PC-9 (cell line): ENCODE data around the gene EHMT1. TPM values are rescaled to one million over a fixed set of nuclear protein-coding genes. Genes with fewer than 3 reads are reported as not detected.

Source experiments
- BruUV-seq: library from RNA; stranded (reverse); fragments of 400-500 nt; replicated peaks from 2 replicates; lab custom pipeline; 2021; lab: Mats Ljungman, UMichigan
- CTCF ChIA-PET: fragments of 300-600 bp; sonication (Branson Sonifier 250); formaldehyde crosslinking; loops from one replicate; lab custom pipeline; 2022; ENCODE audit warnings: antibody characterized with exemption; lab: Charles Lee
- POLR2A ChIA-PET: fragments of 300-600 bp; sonication (Branson Sonifier 250); formaldehyde crosslinking; loops from one replicate; lab custom pipeline; 2022; ENCODE audit warnings: antibody characterized with exemption; ENCODE audit not compliant: unreplicated experiment; lab: Charles Lee
- DNase-seq, 2 experiments: peaks; one replicate each; pipeline versions ENCODE4 v3.0.0 to v3.0.0-alpha.2; 2015 to 2022; ENCODE audit warnings: mixed read lengths in 1 of 2
- H2AFZ ChIP-seq: fragments of 200-600 bp; sonication (generic); 2 replicates; pipeline ENCODE4 v1.8.1; 2017; ENCODE audit warnings: antibody characterized with exemption
- H3F3A ChIP-seq: fragments of 200-600 bp; sonication (generic); 2 replicates; pipeline ENCODE4 v1.8.1; 2017; ENCODE audit warnings: antibody characterized with exemption, mild to moderate bottlenecking, low read depth; ENCODE audit not compliant: insufficient read depth
- H3K27ac ChIP-seq: fragments of 200-600 bp; sonication (generic); 2 replicates; pipeline ENCODE4 v1.6.1; 2016; ENCODE audit warnings: mixed run types
- H3K27me3 ChIP-seq: fragments of 200-600 bp; sonication (generic); 2 replicates; pipeline ENCODE4 v1.6.1; 2016; ENCODE audit warnings: low read depth, mixed run types; ENCODE audit not compliant: insufficient read depth
- H3K36me3 ChIP-seq: fragments of 200-600 bp; sonication (generic); 2 replicates; pipeline ENCODE4 v1.6.1; 2016; ENCODE audit warnings: low read depth, mixed run types
- H3K4me1 ChIP-seq: fragments of 200-600 bp; sonication (generic); replicated peaks from 2 replicates; pipeline ENCODE4 v1.6.1; 2016; ENCODE audit warnings: mixed run types; ENCODE audit not compliant: insufficient read depth
- H3K4me2 ChIP-seq: fragments of 200-600 bp; sonication (generic); 2 replicates; pipeline ENCODE4 v1.6.1; 2017; ENCODE audit warnings: mixed run types
- H3K4me3 ChIP-seq: fragments of 200-600 bp; sonication (generic); 2 replicates; pipeline ENCODE4 v1.6.1; 2016; ENCODE audit warnings: mixed run types
- H3K79me2 ChIP-seq: fragments of 200-600 bp; sonication (generic); 2 replicates; pipeline ENCODE4 v1.6.1; 2017; ENCODE audit warnings: low read depth, mixed run types
- H3K9me2 ChIP-seq: fragments of 200-600 bp; sonication (generic); 2 replicates; pipeline ENCODE4 v1.8.1; 2017; ENCODE audit warnings: mild to moderate bottlenecking; ENCODE audit not compliant: insufficient read depth
- H3K9me3 ChIP-seq: fragments of 200-600 bp; sonication (generic); 2 replicates; pipeline ENCODE4 v1.8.1; 2016; ENCODE audit warnings: low read depth; ENCODE audit not compliant: insufficient read depth
- H4K20me1 ChIP-seq: fragments of 200-600 bp; sonication (generic); 2 replicates; pipeline ENCODE4 v1.8.1; 2017; ENCODE audit not compliant: insufficient read depth
- EZH2 ChIP-seq: fragments of 200-600 bp; sonication (generic); IDR thresholded peaks from 2 replicates; pipeline ENCODE4 v1.8.0; 2017; ENCODE audit warnings: antibody characterized with exemption, low read depth
- intact Hi-C: fragments of 100-400 bp; cut with micrococcal nuclease; formaldehyde crosslinking; loops from one replicate; pipeline ENCODE4 v1.10.0; 2022; ENCODE audit not compliant: unreplicated experiment
- total RNA-seq: library from RNA; stranded (reverse); gene quantifications from 2 replicates; pipeline ENCODE4 v1.2.3, GENCODE V29; 2021
- TF ChIP-seq, protein P1 (sequence below): fragments of 200-600 bp; sonication (generic); conservative IDR thresholded peaks from 2 replicates; pipeline ENCODE4 v1.6.1; 2017; ENCODE audit warnings: mixed run types, antibody characterized with exemption, mild to moderate bottlenecking, moderate library complexity

Gene EHMT1
- total RNA-seq, 1 experiment from 2014 or later: 116 TPM

DNA sequence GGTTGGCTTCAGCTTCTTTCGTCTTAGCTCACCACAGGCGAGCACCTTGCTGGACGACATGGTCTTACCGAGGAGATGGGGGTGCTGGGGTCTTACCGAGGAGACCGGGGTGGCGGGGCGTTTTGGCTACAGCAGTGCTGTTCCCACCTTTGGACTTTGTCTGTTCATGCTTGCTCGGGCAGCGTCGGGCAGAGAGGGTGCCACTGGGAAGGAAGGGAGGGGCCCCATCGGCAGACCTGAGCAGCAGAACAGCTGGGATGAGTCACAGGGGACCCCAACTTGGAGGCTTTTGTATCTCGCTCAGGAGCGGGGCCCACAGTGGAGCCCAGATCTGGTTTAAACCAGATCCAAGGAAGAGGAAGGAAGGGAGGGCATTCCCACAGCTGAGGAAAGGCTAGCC lies 152.8 kb downstream of the EHMT1 start:
- DNase-seq: no peak
- H3K27ac ChIP-seq: no peak overlapping the region
- no peak for TF ChIP-seq EZH2
- TF ChIP-seq, protein P1, sequence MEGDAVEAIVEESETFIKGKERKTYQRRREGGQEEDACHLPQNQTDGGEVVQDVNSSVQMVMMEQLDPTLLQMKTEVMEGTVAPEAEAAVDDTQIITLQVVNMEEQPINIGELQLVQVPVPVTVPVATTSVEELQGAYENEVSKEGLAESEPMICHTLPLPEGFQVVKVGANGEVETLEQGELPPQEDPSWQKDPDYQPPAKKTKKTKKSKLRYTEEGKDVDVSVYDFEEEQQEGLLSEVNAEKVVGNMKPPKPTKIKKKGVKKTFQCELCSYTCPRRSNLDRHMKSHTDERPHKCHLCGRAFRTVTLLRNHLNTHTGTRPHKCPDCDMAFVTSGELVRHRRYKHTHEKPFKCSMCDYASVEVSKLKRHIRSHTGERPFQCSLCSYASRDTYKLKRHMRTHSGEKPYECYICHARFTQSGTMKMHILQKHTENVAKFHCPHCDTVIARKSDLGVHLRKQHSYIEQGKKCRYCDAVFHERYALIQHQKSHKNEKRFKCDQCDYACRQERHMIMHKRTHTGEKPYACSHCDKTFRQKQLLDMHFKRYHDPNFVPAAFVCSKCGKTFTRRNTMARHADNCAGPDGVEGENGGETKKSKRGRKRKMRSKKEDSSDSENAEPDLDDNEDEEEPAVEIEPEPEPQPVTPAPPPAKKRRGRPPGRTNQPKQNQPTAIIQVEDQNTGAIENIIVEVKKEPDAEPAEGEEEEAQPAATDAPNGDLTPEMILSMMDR: no peak
- H3K4me2 ChIP-seq: no peak overlapping the region
- no peaks in the 10 kb centered on the region for H3K27me3 ChIP-seq
- peaks cover 3% of the 10 kb centered on the region for H4K20me1 ChIP-seq
- no peaks in the 10 kb centered on the region for H3K9me2 ChIP-seq
- H2AFZ ChIP-seq: no peak overlapping the region
- BruUV-seq: no TSS peak
- intact Hi-C loops: no loop called here
- ChIA-PET CTCF (no interaction called here), POLR2A (no interaction called here)
- H3K79me2 ChIP-seq: no peaks in the 10 kb centered on the region
- no peak overlapping the region for H3K4me3 ChIP-seq
- H3K4me1 ChIP-seq: no peaks in the 10 kb centered on the region
- H3F3A ChIP-seq: no peaks in the 10 kb centered on the region; the same call in 1 of the 2 replicates
- peaks cover under 1% of the 10 kb centered on the region; the same call in 1 of the 2 replicates for H3K36me3 ChIP-seq
- H3K9me3 ChIP-seq: no peaks in the 10 kb centered on the region

DNA sequence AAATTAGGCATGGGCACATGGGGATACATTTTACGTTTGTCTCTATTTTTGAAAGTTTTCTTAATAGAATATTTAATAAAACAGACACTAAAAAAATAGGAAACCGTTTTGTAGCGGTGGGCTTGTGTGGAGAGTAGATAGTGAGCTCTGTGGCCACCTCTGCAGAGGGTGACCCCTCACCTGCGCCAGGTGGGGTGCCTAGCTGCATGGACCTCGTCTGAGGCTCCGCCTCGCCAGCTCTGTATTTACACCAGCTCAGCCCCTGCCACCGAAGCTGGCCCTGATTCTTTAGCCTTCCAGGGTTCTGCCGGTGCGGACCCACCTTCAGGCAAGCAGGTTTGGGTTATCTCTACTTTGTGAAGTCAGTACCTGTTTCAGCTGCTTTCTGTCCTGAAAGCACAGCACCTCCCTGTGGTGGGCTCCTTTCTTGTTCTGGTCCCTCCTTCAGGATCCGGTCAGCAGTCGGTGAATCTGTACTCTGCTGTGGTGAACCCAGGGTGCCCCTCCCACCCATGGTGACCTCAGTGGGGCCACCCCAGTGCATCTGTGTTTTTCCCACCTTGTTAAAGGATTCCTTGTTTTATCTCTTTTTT lies 153.6 kb downstream of the EHMT1 start:
- TF ChIP-seq, protein P1: no peak
- TF ChIP-seq EZH2: no peak
- no peaks in the 10 kb centered on the region for H3K4me1 ChIP-seq
- ChIA-PET POLR2A (no interaction called here), CTCF (no interaction called here)
- H3K27me3 ChIP-seq: no peaks in the 10 kb centered on the region
- no peaks in the 10 kb centered on the region for H3K9me3 ChIP-seq
- no peak overlapping the region for H3K4me3 ChIP-seq
- BruUV-seq: no TSS peak
- no peak overlapping the region for H3K4me2 ChIP-seq
- no peak for DNase-seq
- no peaks in the 10 kb centered on the region for H3K9me2 ChIP-seq
- H3K79me2 ChIP-seq: no peaks in the 10 kb centered on the region
- H3K27ac ChIP-seq: no peak overlapping the region
- intact Hi-C loops: no loop called here
- peaks cover 3% of the 10 kb centered on the region for H4K20me1 ChIP-seq
- no peak overlapping the region for H2AFZ ChIP-seq
- no peaks in the 10 kb centered on the region for H3F3A ChIP-seq
- H3K36me3 ChIP-seq: no peaks in the 10 kb centered on the region; the same call in 1 of the 2 replicates

DNA sequence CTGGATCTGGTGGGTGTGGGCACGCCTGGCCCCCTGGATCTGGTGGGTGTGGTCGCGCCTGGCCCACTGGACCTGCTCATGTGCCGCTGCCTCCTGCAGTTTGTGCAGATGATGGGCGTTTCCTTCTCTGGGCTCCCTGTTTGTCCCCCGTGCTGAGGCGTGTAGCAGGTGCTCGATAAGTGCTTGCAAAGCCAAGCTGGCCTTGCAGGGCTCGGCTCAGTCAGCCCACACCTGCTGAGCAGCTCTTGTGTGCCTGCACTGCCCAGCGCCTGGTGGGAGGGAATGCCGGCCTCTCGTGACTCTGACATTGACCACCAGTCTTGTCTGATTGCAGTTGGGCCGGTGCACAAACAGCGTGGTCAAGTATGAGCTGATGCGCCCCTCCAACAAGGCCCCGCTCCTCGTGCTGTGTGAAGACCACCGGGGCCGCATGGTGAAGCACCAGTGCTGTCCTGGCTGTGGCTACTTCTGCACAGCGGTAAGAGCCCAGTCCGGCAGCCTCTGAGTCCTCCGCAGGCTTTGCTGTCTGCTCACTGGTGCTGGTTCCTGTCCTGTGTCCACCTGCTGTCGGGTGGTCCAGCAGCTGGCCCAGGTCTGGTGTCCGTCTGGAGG lies 156.1 kb downstream of the EHMT1 start:
- Histone ChIP-seq H2AFZ (no peak overlapping the region), H3K9me3 (no peaks in the 10 kb centered on the region), H3K4me1 (no peaks in the 10 kb centered on the region), H3K4me2 (no peak overlapping the region), H3K9me2 (no peaks in the 10 kb centered on the region), H4K20me1 (peaks cover 3% of the 10 kb centered on the region), H3K27me3 (no peaks in the 10 kb centered on the region), H3K4me3 (no peak overlapping the region), H3K36me3 (no peaks in the 10 kb centered on the region; the same call in 1 of the 2 replicates), H3F3A (no peaks in the 10 kb centered on the region), H3K79me2 (no peaks in the 10 kb centered on the region), H3K27ac (no peak overlapping the region)
- BruUV-seq: no TSS peak
- ChIA-PET CTCF (no interaction called here), POLR2A (no interaction called here)
- no peak for DNase-seq
- intact Hi-C loops: no loop called here
- TF ChIP-seq, protein P1: no peak
- no peak for TF ChIP-seq EZH2
